ENCODE measurements around the gene ATP2A2.

ATP2A2 gene

GRCh38 chr12:110270125-110270962 lies 10.7 kb upstream of the ATP2A2 start:
- peaks cover 0 to 15% (median 0%) of the 10 kb centered on the region in 10 experiments; a peak in 7 of 20 replicates for H3K4me1 ChIP-seq
- H3K4me3 ChIP-seq, result no peak overlapping the region

GRCh38 chr12:110271015-110271414 lies 10.0 kb upstream of the ATP2A2 start:
- Histone ChIP-seq H3K9ac (no peak overlapping the region), H3K4me2 (no peak overlapping the region), H3K27me3 (no peaks in the 10 kb centered on the region), H3K27ac (no peak overlapping the region), H3K36me3 (no peaks in the 10 kb centered on the region), H3K4me3 (no peak overlapping the region), H3K9me3 (replicated peaks in 1 of 11) (no peaks in the 10 kb centered on the region), H4K20me1 (no peaks in the 10 kb centered on the region), H3K4me1 (peaks cover 0 to 15% (median 0%) of the 10 kb centered on the region in 10 experiments; a peak in 7 of 20 replicates)
- TF ChIP-seq Cebpa-rat (IDR thresholded peaks at IDR 0.05), result no peak

More at GRCh38 chr12:110270125-110270962, 10.7 kb upstream of the ATP2A2 start:
- H4K20me1 ChIP-seq, result no peaks in the 10 kb centered on the region
- no peak for TF ChIP-seq Cebpa-rat (IDR thresholded peaks at IDR 0.05)
- no peaks in the 10 kb centered on the region for H3K9me3 ChIP-seq (replicated peaks in 1 of 11)
- H3K4me2 ChIP-seq, result peak overlapping the region in 2 of 11 experiments; percentile 24 to 51; a peak in 2 of 22 replicates
- H3K36me3 ChIP-seq, result no peaks in the 10 kb centered on the region
- H3K9ac ChIP-seq, result no peak overlapping the region
- H3K27ac ChIP-seq, result no peak overlapping the region
- H3K27me3 ChIP-seq, result no peaks in the 10 kb centered on the region

- H3K4me3 ChIP-seq, result no peak overlapping the region
- H4K20me1 ChIP-seq, result peaks cover 4 to 12% (median 11%) of the 10 kb centered on the region in 11 experiments; a peak in 21 of 22 replicates
- peaks cover under 1 to 4% (median 2%) of the 10 kb centered on the region in 11 experiments; a peak in 13 of 22 replicates for H3K36me3 ChIP-seq
- H3K4me1 ChIP-seq, result peaks cover 9 to 16% (median 12%) of the 10 kb centered on the region in 10 experiments
- H3K9ac ChIP-seq, result no peak overlapping the region
- no peaks in the 10 kb centered on the region for H3K9me3 ChIP-seq (replicated peaks in 1 of 11)
- TF ChIP-seq Cebpa-rat (IDR thresholded peaks at IDR 0.05), result no peak
- no peak overlapping the region for H3K27ac ChIP-seq
- no peak overlapping the region for H3K4me2 ChIP-seq
- H3K27me3 ChIP-seq, result no peaks in the 10 kb centered on the region
Observed at GRCh38 chr12:110277530-110278254, 3.4 kb upstream of the ATP2A2 start.

- Histone ChIP-seq H3K27ac (no peak overlapping the region), H4K20me1 (peaks cover 9 to 17% (median 16%) of the 10 kb centered on the region in 11 experiments; a peak in 21 of 22 replicates), H3K9ac (no peak overlapping the region), H3K4me2 (no peak overlapping the region), H3K36me3 (peaks cover 5 to 9% (median 7%) of the 10 kb centered on the region in 11 experiments; a peak in 16 of 22 replicates), H3K4me3 (no peak overlapping the region), H3K27me3 (no peaks in the 10 kb centered on the region), H3K9me3 (replicated peaks in 1 of 11) (no peaks in the 10 kb centered on the region), H3K4me1 (peaks cover 12 to 20% (median 16%) of the 10 kb centered on the region in 10 experiments)
- no peak for TF ChIP-seq Cebpa-rat (IDR thresholded peaks at IDR 0.05)
Observed at GRCh38 chr12:110278255-110278536, 2.9 kb upstream of the ATP2A2 start.

GRCh38 chr12:110279566-110280375 lies 1.3 kb upstream of the ATP2A2 start:
- no peak for TF ChIP-seq Cebpa-rat (IDR thresholded peaks at IDR 0.05)
- Histone ChIP-seq H3K4me1 (peaks cover 25 to 36% (median 31%) of the 10 kb centered on the region in 10 experiments), H3K4me2 (peak overlapping the region; percentile 76 to 96 (median 90)), H3K27ac (peak overlapping the region in 9 of 11 experiments; percentile 53 to 99 (median 97); a peak in 15 of 22 replicates), H3K9me3 (replicated peaks in 1 of 11) (no peaks in the 10 kb centered on the region), H3K27me3 (no peaks in the 10 kb centered on the region), H4K20me1 (peaks cover 24 to 33% (median 32%) of the 10 kb centered on the region in 11 experiments), H3K36me3 (peaks cover 20 to 24% (median 23%) of the 10 kb centered on the region in 11 experiments; a peak in 20 of 22 replicates), H3K9ac (peak overlapping the region; percentile 94 to 100 (median 98)), H3K4me3 (peak overlapping the region in 9 of 10 experiments; percentile 77 to 99 (median 91); a peak in 17 of 20 replicates)

- peak overlapping the region; percentile 53 to 99 (median 97); a peak in 21 of 22 replicates for H3K27ac ChIP-seq
- H3K4me1 ChIP-seq, result peaks cover 31 to 42% (median 37%) of the 10 kb centered on the region in 10 experiments
- no peak for TF ChIP-seq Cebpa-rat (IDR thresholded peaks at IDR 0.05)
- no peaks in the 10 kb centered on the region for H3K27me3 ChIP-seq
- peak overlapping the region; percentile 76 to 96 (median 90) for H3K4me2 ChIP-seq
- H3K4me3 ChIP-seq, result peak overlapping the region; percentile 77 to 99 (median 91)
- H3K9ac ChIP-seq, result peak overlapping the region; percentile 94 to 100 (median 98)
- H3K36me3 ChIP-seq, result peaks cover 26 to 30% (median 29%) of the 10 kb centered on the region in 11 experiments; a peak in 21 of 22 replicates
- no peaks in the 10 kb centered on the region for H3K9me3 ChIP-seq (replicated peaks in 1 of 11)
- H4K20me1 ChIP-seq, result peaks cover 31 to 39% (median 38%) of the 10 kb centered on the region in 11 experiments
Observed at GRCh38 chr12:110280392-110280778, 662 bp upstream of the ATP2A2 start.

GRCh38 chr12:110281549-110282299 lies 677 bp downstream of the ATP2A2 start:
- H3K4me3 ChIP-seq, result peak overlapping the region; percentile 77 to 99 (median 91)
- no peaks in the 10 kb centered on the region for H3K27me3 ChIP-seq
- peak overlapping the region; percentile 81 to 97 (median 90) for H3K4me2 ChIP-seq
- H3K36me3 ChIP-seq, result peaks cover 39 to 43% (median 42%) of the 10 kb centered on the region in 11 experiments
- peak overlapping the region; percentile 94 to 100 (median 98) for H3K9ac ChIP-seq
- peak overlapping the region; percentile 90 to 99 (median 97) for H3K27ac ChIP-seq
- no peak for TF ChIP-seq Cebpa-rat (IDR thresholded peaks at IDR 0.05)
- H3K4me1 ChIP-seq, result peaks cover 39 to 53% (median 50%) of the 10 kb centered on the region in 10 experiments
- H4K20me1 ChIP-seq, result peaks cover 43 to 52% (median 52%) of the 10 kb centered on the region in 11 experiments
- no peaks in the 10 kb centered on the region for H3K9me3 ChIP-seq (replicated peaks in 1 of 11)

Data from BLaER1 treated with 17β-estradiol and CSF1 and Interleukin-3, amounts not matched to agents 10 nM and 100 nM (cell line).